Panc1 (cell line): Measurements from ENCODE around the gene AIFM1.

ENCODE experiments used
- TF ChIP-seq, protein P1 (sequence below), 2 experiments: IDR thresholded peaks; 2 replicates each; pipeline ENCODE4 v1.6.1; 2011 to 2012; ENCODE audit warnings: low read depth in 2 of 2, control low read depth in 1 of 2, low read length in 1 of 2, mild to moderate bottlenecking in 1 of 2, moderate library complexity in 1 of 2; ENCODE audit not compliant: insufficient read depth in 1 of 2
- TF ChIP-seq, protein P2 (sequence below): fragments of 450-650 bp; IDR thresholded peaks from 2 replicates; pipeline ENCODE4 v1.5.1; 2017; ENCODE audit warnings: mild to moderate bottlenecking

DNA sequence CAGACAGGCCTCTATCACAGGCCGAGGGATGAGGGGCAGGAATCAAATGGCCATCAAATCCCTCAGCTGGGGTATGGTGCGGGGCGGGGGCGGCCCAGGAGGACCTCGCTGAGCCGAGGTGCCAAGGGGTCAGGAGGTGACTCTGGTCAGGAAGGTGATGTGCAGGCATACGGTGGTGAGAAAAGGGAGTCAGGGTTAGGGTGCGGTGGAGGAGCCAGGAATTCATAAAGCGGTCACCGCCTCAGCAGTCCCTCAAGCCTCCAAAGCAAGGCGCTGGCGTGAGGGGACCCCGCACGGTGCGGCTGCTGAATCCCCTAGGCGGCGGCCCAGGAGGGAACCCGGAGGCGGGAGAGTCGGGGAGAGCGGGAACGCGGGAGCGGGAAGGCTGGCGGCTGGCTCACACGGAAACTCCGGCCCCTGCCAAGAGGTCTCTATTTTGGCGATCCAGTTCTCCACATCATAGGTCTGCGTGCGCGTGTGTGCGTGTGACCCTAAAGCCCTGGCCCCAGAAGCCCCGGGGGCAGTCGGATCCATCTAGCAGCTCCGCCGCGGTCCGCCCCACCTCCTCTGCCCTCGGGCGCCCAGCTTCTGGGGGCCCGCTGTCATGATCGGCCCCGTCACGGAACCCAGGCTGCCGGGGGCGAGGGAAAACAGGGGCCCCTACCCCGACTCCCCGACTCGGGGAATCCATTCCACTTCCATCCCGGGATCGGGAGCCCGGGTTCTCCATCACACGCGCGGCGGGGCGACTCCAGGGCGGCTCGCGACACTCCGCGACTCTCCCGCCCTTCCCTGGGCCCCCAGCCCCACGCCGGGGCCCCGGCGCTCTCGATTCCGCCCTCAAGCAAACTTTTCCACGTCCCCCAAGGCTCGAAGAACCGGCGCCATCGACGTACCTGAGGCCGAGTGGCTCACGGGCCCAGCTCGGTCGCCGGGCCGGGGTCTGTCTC is 55.9 kb downstream of the AIFM1 start:
- TF ChIP-seq, protein P1, sequence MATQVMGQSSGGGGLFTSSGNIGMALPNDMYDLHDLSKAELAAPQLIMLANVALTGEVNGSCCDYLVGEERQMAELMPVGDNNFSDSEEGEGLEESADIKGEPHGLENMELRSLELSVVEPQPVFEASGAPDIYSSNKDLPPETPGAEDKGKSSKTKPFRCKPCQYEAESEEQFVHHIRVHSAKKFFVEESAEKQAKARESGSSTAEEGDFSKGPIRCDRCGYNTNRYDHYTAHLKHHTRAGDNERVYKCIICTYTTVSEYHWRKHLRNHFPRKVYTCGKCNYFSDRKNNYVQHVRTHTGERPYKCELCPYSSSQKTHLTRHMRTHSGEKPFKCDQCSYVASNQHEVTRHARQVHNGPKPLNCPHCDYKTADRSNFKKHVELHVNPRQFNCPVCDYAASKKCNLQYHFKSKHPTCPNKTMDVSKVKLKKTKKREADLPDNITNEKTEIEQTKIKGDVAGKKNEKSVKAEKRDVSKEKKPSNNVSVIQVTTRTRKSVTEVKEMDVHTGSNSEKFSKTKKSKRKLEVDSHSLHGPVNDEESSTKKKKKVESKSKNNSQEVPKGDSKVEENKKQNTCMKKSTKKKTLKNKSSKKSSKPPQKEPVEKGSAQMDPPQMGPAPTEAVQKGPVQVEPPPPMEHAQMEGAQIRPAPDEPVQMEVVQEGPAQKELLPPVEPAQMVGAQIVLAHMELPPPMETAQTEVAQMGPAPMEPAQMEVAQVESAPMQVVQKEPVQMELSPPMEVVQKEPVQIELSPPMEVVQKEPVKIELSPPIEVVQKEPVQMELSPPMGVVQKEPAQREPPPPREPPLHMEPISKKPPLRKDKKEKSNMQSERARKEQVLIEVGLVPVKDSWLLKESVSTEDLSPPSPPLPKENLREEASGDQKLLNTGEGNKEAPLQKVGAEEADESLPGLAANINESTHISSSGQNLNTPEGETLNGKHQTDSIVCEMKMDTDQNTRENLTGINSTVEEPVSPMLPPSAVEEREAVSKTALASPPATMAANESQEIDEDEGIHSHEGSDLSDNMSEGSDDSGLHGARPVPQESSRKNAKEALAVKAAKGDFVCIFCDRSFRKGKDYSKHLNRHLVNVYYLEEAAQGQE (IDR thresholded peaks at IDR 0.05; ENCODE audit: insufficient read depth in 1 of 2, low read depth in 2 of 2, low read length in 1 of 2): no peak
- TF ChIP-seq, protein P2, sequence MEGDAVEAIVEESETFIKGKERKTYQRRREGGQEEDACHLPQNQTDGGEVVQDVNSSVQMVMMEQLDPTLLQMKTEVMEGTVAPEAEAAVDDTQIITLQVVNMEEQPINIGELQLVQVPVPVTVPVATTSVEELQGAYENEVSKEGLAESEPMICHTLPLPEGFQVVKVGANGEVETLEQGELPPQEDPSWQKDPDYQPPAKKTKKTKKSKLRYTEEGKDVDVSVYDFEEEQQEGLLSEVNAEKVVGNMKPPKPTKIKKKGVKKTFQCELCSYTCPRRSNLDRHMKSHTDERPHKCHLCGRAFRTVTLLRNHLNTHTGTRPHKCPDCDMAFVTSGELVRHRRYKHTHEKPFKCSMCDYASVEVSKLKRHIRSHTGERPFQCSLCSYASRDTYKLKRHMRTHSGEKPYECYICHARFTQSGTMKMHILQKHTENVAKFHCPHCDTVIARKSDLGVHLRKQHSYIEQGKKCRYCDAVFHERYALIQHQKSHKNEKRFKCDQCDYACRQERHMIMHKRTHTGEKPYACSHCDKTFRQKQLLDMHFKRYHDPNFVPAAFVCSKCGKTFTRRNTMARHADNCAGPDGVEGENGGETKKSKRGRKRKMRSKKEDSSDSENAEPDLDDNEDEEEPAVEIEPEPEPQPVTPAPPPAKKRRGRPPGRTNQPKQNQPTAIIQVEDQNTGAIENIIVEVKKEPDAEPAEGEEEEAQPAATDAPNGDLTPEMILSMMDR: no peak
